Upper lobe of left lung (tissue), 6 donors: ENCODE results near the gene PFKFB4. TPM values are rescaled to one million over a fixed set of nuclear protein-coding genes. Genes with fewer than 3 reads are reported as not detected.

ENCODE experiments used
- ATAC-seq, 2 donors: fragments of 200-7000 bp; cut with Tn5 transposase; one replicate each; pipeline ENCODE4 v1.9.1; 2022; ENCODE audit warnings: mild to moderate bottlenecking in 2 of 2, moderate library complexity in 2 of 2; ENCODE audit not compliant: low FRiP score in 2 of 2
- DNase-seq, 2 donors: peaks; one replicate each; pipeline ENCODE4 v3.0.0-alpha.2; 2019 to 2020
- H3K27ac ChIP-seq, 4 donors: fragments of 200-600 bp; sonication (generic); one replicate each; pipeline ENCODE4 v1.5.1; 2016 to 2019
- H3K27me3 ChIP-seq, 4 donors: fragments of 200-600 bp; sonication (generic); one replicate each; pipeline ENCODE4 v1.5.1; 2017 to 2019
- H3K36me3 ChIP-seq, 4 donors: fragments of 200-600 bp; sonication (generic); one replicate each; pipeline ENCODE4 v1.5.1; 2016 to 2019
- H3K4me1 ChIP-seq, 4 donors: fragments of 200-600 bp; sonication (generic); one replicate each; pipeline ENCODE4 v1.5.1; 2018 to 2019
- H3K4me3 ChIP-seq, 4 donors: fragments of 200-600 bp; sonication (generic); one replicate each; pipeline ENCODE4 v1.5.1; 2017 to 2019; ENCODE audit warnings: mild to moderate bottlenecking in 2 of 4, moderate library complexity in 1 of 4
- H3K9me3 ChIP-seq, 4 donors: fragments of 200-600 bp; sonication (generic); one replicate each; pipeline ENCODE4 v1.5.1; 2018 to 2019
- CTCF ChIP-seq, 6 experiments: fragments of 450-650 bp in 4 of 6; fragments of 200-600 bp in 2 of 6; sonication (generic) in 2 of 6; IDR thresholded peaks; one replicate each; pipeline ENCODE4 v1.5.1; 2016 to 2019; ENCODE audit warnings: antibody characterized with exemption in 6 of 6
- EP300 ChIP-seq, 4 donors: sonication (generic); formaldehyde crosslinking; IDR thresholded peaks; one replicate each; pipeline ENCODE4 v1.5.1; 2017; ENCODE audit warnings: antibody characterized with exemption in 4 of 4, control low read depth in 2 of 4
- POLR2A ChIP-seq, 4 donors: fragments of 450-650 bp; IDR thresholded peaks; one replicate each; pipeline ENCODE4 v1.5.1; 2016 to 2017; ENCODE audit warnings: antibody characterized with exemption in 4 of 4, mild to moderate bottlenecking in 2 of 4
- POLR2AphosphoS5 ChIP-seq, 2 donors: sonication (generic); formaldehyde crosslinking; IDR thresholded peaks; one replicate each; pipeline ENCODE4 v1.5.1; 2017; ENCODE audit warnings: antibody characterized with exemption in 2 of 2
- WGBS, 2 donors: methylation state at CpG; one replicate each; pipeline ENCODE4 v1.1.5; 2017 to 2018; 5-methylcytosine and 5-hydroxymethylcytosine counted together
- total RNA-seq, 6 donors: library from RNA; depleted of rRNA in 4 of 6; stranded (reverse); fragments of >200 nt in 4 of 6; gene quantifications; one replicate each; pipeline versions ENCODE4 v1.1.0 to v1.2.1, GENCODE V29; 2016 to 2021
- donor health status: DM: no; HTN: no; CAD: no; lungs with moderate emphysema.
- donor health status: DM: no; HTN: yes; CAD: no; lungs with severe emphysema.

The PFKFB4 gene
- total RNA-seq, 6 donors from 2014 or later: 5.9 to 16.8 (median 9.8) TPM

- Histone ChIP-seq H3K4me3 (no peak overlapping the region), H3K27ac (peak overlapping the region; percentile 91 to 96 (median 94)), H3K4me1 (peaks cover 18 to 49% (median 28%) of the 10 kb centered on the region in 4 donors), H3K9me3 (no peaks in the 10 kb centered on the region), H3K27me3 (no peaks in the 10 kb centered on the region), H3K36me3 (peaks cover 0 to 8% (median 4%) of the 10 kb centered on the region in 4 donors)
- no peak for DNase-seq
- ATAC-seq: no peak
- TF ChIP-seq EP300 (IDR thresholded peaks at IDR 0.05) (no peak), CTCF (IDR thresholded peaks at IDR 0.05) (no peak), POLR2AphosphoS5 (IDR thresholded peaks at IDR 0.05) (no peak), POLR2A (IDR thresholded peaks at IDR 0.05) (no peak)
- 78 to 90% methylated on average over 2 of the region's 2 CpGs for WGBS, 2 donors
Observed at GRCh38 chr3:48505146-48505545, 51.5 kb downstream of the PFKFB4 start.

GRCh38 chr3:48504051-48504946 lies 52.3 kb downstream of the PFKFB4 start, which contains the start of gene SHISA5:
TSS of gene SHISA5 (minus strand) at chr3:48504174. CDS start at chr3:48504094, 80 bp downstream.
- Histone ChIP-seq H3K27ac (peak within 1 kb of the TSS; percentile 91 to 96 (median 94)), H3K36me3 (peaks cover 0 to 13% (median 5%) of the 10 kb centered on the region in 4 donors), H3K27me3 (no peaks in the 10 kb centered on the region), H3K4me1 (peaks cover 18 to 49% (median 28%) of the 10 kb centered on the region in 4 donors), H3K4me3 (peak within 1 kb of the TSS; percentile 31 to 94 (median 74)), H3K9me3 (no peaks in the 10 kb centered on the region)
- peak; percentile 76 to 96 for DNase-seq
- peak; percentile 78 to 95 for ATAC-seq
- WGBS, 2 donors: 1 to 4% methylated on average over 37 to 51 of the region's 66 CpGs
- TF ChIP-seq POLR2A (IDR thresholded peaks at IDR 0.05) (peak in 3 of 4 donors; percentile 1 to 63 (median 44)), EP300 (IDR thresholded peaks at IDR 0.05) (peak in 1 of 4 donors; percentile 13), POLR2AphosphoS5 (IDR thresholded peaks at IDR 0.05) (peak; percentile 66 to 70), CTCF (IDR thresholded peaks at IDR 0.05) (no peak)

GRCh38 chr3:48503401-48504050 lies 53.1 kb downstream of the PFKFB4 start:
- H3K4me1 ChIP-seq: peaks cover 18 to 49% (median 28%) of the 10 kb centered on the region in 4 donors

GRCh38 chr3:48502728-48503168 lies 53.9 kb downstream of the PFKFB4 start:
- Histone ChIP-seq H3K27me3 (no peaks in the 10 kb centered on the region), H3K27ac (peak overlapping the region; percentile 91 to 96 (median 94)), H3K4me1 (peaks cover 18 to 47% (median 27%) of the 10 kb centered on the region in 4 donors), H3K9me3 (no peaks in the 10 kb centered on the region), H3K36me3 (peaks cover 0 to 23% (median 10%) of the 10 kb centered on the region in 4 donors), H3K4me3 (peak overlapping the region in 3 of 4 donors; percentile 68 to 94 (median 80))
- DNase-seq (no peak), ATAC-seq (no peak)
- TF ChIP-seq POLR2AphosphoS5 (IDR thresholded peaks at IDR 0.05) (no peak), EP300 (IDR thresholded peaks at IDR 0.05) (no peak), CTCF (IDR thresholded peaks at IDR 0.05) (no peak), POLR2A (IDR thresholded peaks at IDR 0.05) (no peak)
- WGBS, 2 donors: 55 to 61% methylated on average over 5 to 6 of the region's 6 CpGs

More at GRCh38 chr3:48503401-48504050, 53.1 kb downstream of the PFKFB4 start:
- peak in 1 of 6 experiments; percentile 4 for TF ChIP-seq CTCF (IDR thresholded peaks at IDR 0.05)
- peak in 1 of 2 donors; percentile 20 for TF ChIP-seq POLR2AphosphoS5 (IDR thresholded peaks at IDR 0.05)
- TF ChIP-seq POLR2A (IDR thresholded peaks at IDR 0.05): peak in 1 of 4 donors; percentile 22
- TF ChIP-seq EP300 (IDR thresholded peaks at IDR 0.05): no peak
- H3K27ac ChIP-seq: peak overlapping the region; percentile 91 to 96 (median 94)
- peaks cover 0 to 16% (median 6%) of the 10 kb centered on the region in 4 donors for H3K36me3 ChIP-seq
- peak in 1 of 2 donors; percentile 74 for ATAC-seq
- no peaks in the 10 kb centered on the region for H3K27me3 ChIP-seq
- 10 to 16% methylated on average over 8 to 14 of the region's 26 CpGs for WGBS, 2 donors
- H3K9me3 ChIP-seq: no peaks in the 10 kb centered on the region
- peak in 1 of 2 donors; percentile 53 for DNase-seq
- peak overlapping the region; percentile 31 to 94 (median 74) for H3K4me3 ChIP-seq
